Measurements from ENCODE around the gene BARD1.
"Not testable (repeated sequence)": the region's sequence is repeated elsewhere in the genome, so short reads cannot be mapped to it uniquely, and the experiment has no call there.

Gene BARD1

GRCh38 chr2:214753455-214753854 lies 56.0 kb downstream of the BARD1 start:
- no peak for DNase-seq

- DNase-seq, result no peak
Observed at GRCh38 chr2:214750529-214750928, 59.0 kb downstream of the BARD1 start.

GRCh38 chr2:214747992-214748391 lies 61.5 kb downstream of the BARD1 start:
- DNase-seq, result no peak

GRCh38 chr2:214742119-214742518 lies 67.4 kb downstream of the BARD1 start:
- DNase-seq, result no peak

- no peak for DNase-seq
Observed at GRCh38 chr2:214740867-214741395, 68.6 kb downstream of the BARD1 start.

GRCh38 chr2:214737188-214737587 lies 72.3 kb downstream of the BARD1 start:
- no peak for DNase-seq

- peak; percentile 2 for DNase-seq
Observed at GRCh38 chr2:214730800-214731407, 78.6 kb downstream of the BARD1 start.

- DNase-seq, result no peak
Observed at GRCh38 chr2:214730248-214730647, 79.2 kb downstream of the BARD1 start.

- no peak for DNase-seq
Observed at GRCh38 chr2:214724741-214725140, 84.7 kb downstream of the BARD1 start.

- DNase-seq, result not testable (repeated sequence)
Observed at GRCh38 chr2:214717837-214718236, 91.6 kb downstream of the BARD1 start.

- no peak for DNase-seq
Observed at GRCh38 chr2:214716811-214717560, 92.5 kb downstream of the BARD1 start.

- DNase-seq, result no peak
Observed at GRCh38 chr2:214715025-214715424, 94.5 kb downstream of the BARD1 start.

- no peak for DNase-seq
Observed at GRCh38 chr2:214713080-214713830, 96.2 kb downstream of the BARD1 start.

- DNase-seq, result no peak
Observed at GRCh38 chr2:214710729-214711128, 98.8 kb downstream of the BARD1 start.

- DNase-seq, result no peak
Observed at GRCh38 chr2:214706986-214707385, 102.5 kb downstream of the BARD1 start.

GRCh38 chr2:214699236-214699635 lies 110.2 kb downstream of the BARD1 start:
- DNase-seq, result no peak

GRCh38 chr2:214696681-214697080 lies 112.8 kb downstream of the BARD1 start:
- no peak for DNase-seq

GRCh38 chr2:214695789-214696188 lies 113.7 kb downstream of the BARD1 start:
- DNase-seq, result no peak

- DNase-seq, result not testable (repeated sequence)
Observed at GRCh38 chr2:214683557-214683956, 125.9 kb downstream of the BARD1 start.

GRCh38 chr2:214679736-214680135 lies 129.7 kb downstream of the BARD1 start:
- DNase-seq, result no peak

GRCh38 chr2:214676421-214677089 lies 132.9 kb downstream of the BARD1 start:
- no peak for DNase-seq
